Measurements from ENCODE around the gene GRB14. TPM values are rescaled to one million over a fixed set of nuclear protein-coding genes. Genes with fewer than 3 reads are reported as not detected.

GRB14 gene
- total RNA-seq, 1 donor from 2014 or later: 1.1 TPM

DNA sequence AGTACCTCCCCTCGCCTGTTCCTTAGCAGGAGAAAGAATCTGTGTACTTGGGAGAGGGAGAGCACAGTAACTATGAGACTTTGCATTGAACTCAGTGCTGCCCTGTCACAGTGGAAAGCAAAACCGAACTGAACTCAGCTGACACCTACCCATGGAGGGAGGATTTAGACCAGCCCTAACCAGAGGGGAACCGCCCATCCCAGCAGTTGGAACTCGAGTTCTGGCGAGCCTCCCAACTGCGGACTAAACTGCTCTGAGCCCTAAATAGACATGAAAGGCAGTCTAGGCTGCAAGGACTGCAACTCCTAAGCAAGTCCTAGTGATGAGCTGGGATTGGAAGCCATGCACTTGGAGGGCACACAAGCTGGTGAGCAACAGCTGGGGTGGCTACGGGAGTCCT lies 110.4 kb downstream of the GRB14 start:
- Mint-ChIP-seq H3K36me3 (ENCODE audit: low read depth) (peaks cover 13% of the 10 kb centered on the region), H3K4me1 (ENCODE audit: low read depth) (peaks cover 14% of the 10 kb centered on the region), H3K27me3 (ENCODE audit: low read depth) (no peaks in the 10 kb centered on the region), H3K4me3 (ENCODE audit: unreplicated experiment) (no peak overlapping the region), H3K9me3 (ENCODE audit: low read depth) (peaks cover 13% of the 10 kb centered on the region), H3K27ac (ENCODE audit: unreplicated experiment) (no peak overlapping the region)
- TF ChIP-seq, protein P1, sequence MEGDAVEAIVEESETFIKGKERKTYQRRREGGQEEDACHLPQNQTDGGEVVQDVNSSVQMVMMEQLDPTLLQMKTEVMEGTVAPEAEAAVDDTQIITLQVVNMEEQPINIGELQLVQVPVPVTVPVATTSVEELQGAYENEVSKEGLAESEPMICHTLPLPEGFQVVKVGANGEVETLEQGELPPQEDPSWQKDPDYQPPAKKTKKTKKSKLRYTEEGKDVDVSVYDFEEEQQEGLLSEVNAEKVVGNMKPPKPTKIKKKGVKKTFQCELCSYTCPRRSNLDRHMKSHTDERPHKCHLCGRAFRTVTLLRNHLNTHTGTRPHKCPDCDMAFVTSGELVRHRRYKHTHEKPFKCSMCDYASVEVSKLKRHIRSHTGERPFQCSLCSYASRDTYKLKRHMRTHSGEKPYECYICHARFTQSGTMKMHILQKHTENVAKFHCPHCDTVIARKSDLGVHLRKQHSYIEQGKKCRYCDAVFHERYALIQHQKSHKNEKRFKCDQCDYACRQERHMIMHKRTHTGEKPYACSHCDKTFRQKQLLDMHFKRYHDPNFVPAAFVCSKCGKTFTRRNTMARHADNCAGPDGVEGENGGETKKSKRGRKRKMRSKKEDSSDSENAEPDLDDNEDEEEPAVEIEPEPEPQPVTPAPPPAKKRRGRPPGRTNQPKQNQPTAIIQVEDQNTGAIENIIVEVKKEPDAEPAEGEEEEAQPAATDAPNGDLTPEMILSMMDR (IDR thresholded peaks at IDR 0.05): no peak
- DNase-seq (ENCODE audit: low spot score): no peak

DNA sequence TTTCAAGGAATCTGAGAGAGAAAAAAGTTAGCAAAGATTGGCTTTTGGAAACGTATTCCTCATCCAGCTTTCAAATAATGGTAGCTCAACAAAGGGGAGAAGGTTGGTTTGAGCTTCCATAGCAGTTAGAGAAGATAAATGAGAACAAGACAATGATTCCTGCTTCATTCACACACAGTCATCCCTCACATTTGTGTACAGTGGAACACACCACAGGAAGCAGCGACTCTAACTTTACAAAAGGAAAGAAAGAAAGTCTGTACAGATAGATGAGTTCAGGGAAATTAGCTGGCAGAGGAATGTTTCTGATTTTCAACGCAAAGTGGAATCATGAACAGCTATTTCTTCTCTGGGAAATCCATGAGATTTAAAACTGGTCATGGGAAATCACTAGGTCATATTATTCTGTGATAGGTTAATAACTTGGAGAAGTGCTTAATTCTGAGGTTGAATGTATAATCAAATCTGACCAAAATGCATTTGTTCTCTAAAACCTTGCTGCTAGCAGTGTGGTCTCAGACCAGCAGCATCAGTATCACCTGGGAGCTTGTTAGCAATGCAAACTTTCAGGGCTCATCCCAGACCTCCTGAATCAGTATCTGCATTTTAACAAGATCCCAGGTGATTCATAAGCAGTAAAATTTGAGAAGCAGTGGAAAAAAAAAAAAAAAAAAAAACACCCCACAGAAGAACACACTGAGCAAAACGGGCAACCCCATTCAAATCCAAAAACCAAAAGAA lies 112.0 kb downstream of the GRB14 start:
- Mint-ChIP-seq H3K9me3 (ENCODE audit: low read depth) (no peaks in the 10 kb centered on the region), H3K4me1 (ENCODE audit: low read depth) (peaks cover 5% of the 10 kb centered on the region), H3K36me3 (ENCODE audit: low read depth) (peaks cover 2% of the 10 kb centered on the region), H3K27me3 (ENCODE audit: low read depth) (no peaks in the 10 kb centered on the region), H3K27ac (ENCODE audit: unreplicated experiment) (no peak overlapping the region), H3K4me3 (ENCODE audit: unreplicated experiment) (no peak overlapping the region)
- TF ChIP-seq, protein P1 (IDR thresholded peaks at IDR 0.05): no peak
- no peak for DNase-seq (ENCODE audit: low spot score)

- H3K27me3 Mint-ChIP-seq (ENCODE audit: low read depth): no peaks in the 10 kb centered on the region
Measured at GRCh38 chr2:164504253-164504652, 117.0 kb downstream of the GRB14 start.

GRCh38 chr2:164498836-164499235 lies 122.4 kb downstream of the GRB14 start:
- TF ChIP-seq, protein P1 (IDR thresholded peaks at IDR 0.05): no peak
- Mint-ChIP-seq H3K27ac (ENCODE audit: unreplicated experiment) (no peak overlapping the region), H3K36me3 (ENCODE audit: low read depth) (no peaks in the 10 kb centered on the region), H3K9me3 (ENCODE audit: low read depth) (no peaks in the 10 kb centered on the region), H3K4me1 (ENCODE audit: low read depth) (peaks cover 4% of the 10 kb centered on the region), H3K4me3 (ENCODE audit: unreplicated experiment) (no peak overlapping the region), H3K27me3 (ENCODE audit: low read depth) (no peaks in the 10 kb centered on the region)
- no peak for DNase-seq (ENCODE audit: low spot score)

More at GRCh38 chr2:164504253-164504652, 117.0 kb downstream of the GRB14 start:
- no peak overlapping the region for H3K27ac Mint-ChIP-seq (ENCODE audit: unreplicated experiment)
- no peaks in the 10 kb centered on the region for H3K9me3 Mint-ChIP-seq (ENCODE audit: low read depth)
- H3K4me1 Mint-ChIP-seq (ENCODE audit: low read depth): no peaks in the 10 kb centered on the region
- H3K4me3 Mint-ChIP-seq (ENCODE audit: unreplicated experiment): no peak overlapping the region
- TF ChIP-seq, protein P1 (IDR thresholded peaks at IDR 0.05): peak; percentile 22
- H3K36me3 Mint-ChIP-seq (ENCODE audit: low read depth): peaks cover 2% of the 10 kb centered on the region
- DNase-seq (ENCODE audit: low spot score): no peak

- peaks cover 4% of the 10 kb centered on the region for H3K4me1 Mint-ChIP-seq (ENCODE audit: low read depth)
- no peak overlapping the region for H3K27ac Mint-ChIP-seq (ENCODE audit: unreplicated experiment)
- TF ChIP-seq, protein P1 (IDR thresholded peaks at IDR 0.05): no peak
- H3K9me3 Mint-ChIP-seq (ENCODE audit: low read depth): no peaks in the 10 kb centered on the region
- H3K4me3 Mint-ChIP-seq (ENCODE audit: unreplicated experiment): no peak overlapping the region
- H3K27me3 Mint-ChIP-seq (ENCODE audit: low read depth): no peaks in the 10 kb centered on the region
- no peak for DNase-seq (ENCODE audit: low spot score)
- H3K36me3 Mint-ChIP-seq (ENCODE audit: low read depth): no peaks in the 10 kb centered on the region
Measured at GRCh38 chr2:164496881-164497280, 124.4 kb downstream of the GRB14 start.

Measured in chondrocyte (in vitro differentiated cells).